ENCODE results near the gene MRPS18C.
A peak's percentile ranks its signal among the peaks of the same experiment; 100 is the strongest.
"Not testable (repeated sequence)": the region's sequence is repeated elsewhere in the genome, so short reads cannot be mapped to it uniquely, and the experiment has no call there.

MRPS18C gene

DNA sequence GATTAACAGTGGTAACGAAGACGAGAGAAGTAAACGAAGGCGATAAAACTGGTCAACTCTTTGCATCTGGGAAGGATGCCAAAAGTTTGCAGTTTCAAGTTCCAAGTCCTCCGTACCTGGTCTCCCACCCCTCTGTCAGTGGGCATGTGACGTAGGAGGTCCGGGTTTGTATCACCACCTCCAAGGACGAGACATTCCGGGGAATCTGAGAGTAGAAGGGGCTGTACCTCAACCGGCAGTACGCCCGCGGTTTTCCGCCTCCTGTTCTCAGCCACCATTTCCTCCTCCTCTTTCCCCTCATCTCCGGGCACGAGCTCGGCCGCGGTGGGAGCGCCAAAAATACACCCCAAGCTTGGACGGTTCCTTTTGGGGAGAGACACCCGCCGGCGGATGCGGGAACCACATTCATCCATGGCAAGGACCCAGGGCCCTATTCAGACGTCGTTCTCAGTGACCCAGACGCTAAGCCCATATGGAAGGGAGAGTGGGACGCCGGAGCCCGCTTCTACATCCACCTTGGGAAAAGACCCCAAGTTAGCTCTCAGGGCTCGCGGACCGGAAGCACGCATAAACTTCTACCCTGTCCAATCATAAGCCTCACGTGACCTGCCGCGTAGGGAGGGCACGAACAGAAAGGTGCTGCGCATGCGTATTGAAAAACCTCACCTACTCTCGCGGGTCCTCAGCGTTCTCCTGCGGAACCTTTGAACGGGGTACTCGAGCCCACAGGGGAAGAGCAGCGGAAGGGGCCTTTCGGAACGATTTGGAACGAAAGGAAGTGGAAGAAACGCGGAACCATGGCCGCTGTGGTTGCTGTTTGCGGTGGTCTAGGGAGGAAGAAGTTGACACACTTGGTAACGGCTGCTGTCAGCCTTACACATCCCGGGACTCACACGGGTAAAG lies at the start of gene MRPS18C, which contains the start of gene HELQ:
TSS of gene MRPS18C (plus strand) at position 778 of the 903 bp plus-strand sequence. CDS start at position 798, 20 bp downstream.
TSS of gene HELQ (minus strand) at position 543 of the 903 bp plus-strand sequence. CDS start at position 413, 130 bp downstream.
- peak; percentile 96 for DNase-seq

DNA sequence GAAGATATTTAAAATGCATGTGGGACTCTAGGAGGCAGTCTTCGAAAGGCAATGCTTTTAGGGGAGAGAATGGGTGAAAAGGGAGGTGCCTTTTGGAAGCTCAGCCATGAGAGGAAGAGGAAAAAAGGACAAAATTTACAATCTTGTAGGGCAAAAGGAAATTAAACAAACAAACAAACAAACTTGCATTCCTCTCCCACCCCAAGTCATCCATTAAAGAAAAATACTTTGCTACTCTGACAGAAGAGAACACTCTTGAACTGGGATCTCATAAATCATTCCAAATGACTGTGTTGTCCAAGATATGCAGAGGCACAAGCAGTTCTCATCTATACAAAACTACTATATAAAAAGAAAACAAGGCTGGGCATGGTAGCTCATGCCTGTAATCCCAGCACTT lies 47.0 kb upstream of the MRPS18C start:
- DNase-seq, result no peak

GRCh38 chr4:83413676-83414075 lies 42.2 kb upstream of the MRPS18C start:
- DNase-seq, result no peak

DNA sequence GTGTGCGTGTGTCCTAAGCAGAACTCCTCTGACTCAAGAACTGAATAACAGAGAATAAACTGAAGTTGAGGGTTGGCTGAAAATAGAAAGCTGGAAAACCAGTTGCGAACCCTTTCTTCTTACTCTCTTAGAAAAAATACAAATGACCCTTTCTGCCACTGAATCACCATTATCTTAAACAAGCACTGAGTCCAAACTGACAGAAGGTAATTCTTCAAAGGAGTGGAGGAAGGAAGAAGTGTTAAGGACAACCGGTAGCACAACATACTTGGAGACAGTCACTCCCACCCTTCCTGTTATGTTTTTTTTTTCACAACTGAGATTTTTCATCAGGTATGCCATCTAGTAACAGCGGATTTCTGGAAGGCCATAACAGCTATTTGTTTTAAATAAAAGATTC lies 38.3 kb upstream of the MRPS18C start:
- no peak for DNase-seq

DNA sequence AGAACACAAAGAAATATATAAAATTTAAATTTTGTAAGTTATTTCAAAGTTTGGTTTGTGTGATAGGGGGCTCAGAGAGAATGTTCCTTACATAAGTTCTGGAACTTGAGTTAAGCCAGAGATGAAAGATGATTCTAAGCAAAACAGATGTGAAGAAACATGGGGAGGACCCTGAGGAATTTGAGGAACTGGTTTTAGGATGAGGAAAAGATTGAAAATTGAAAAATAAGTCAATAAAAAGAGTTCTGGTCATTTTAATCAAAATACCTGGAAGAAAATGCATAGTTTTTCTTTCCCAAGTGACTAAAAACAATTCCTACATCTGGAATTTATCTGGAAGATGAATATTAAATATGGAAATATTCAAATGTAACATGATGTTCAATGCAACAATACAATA lies 37.6 kb upstream of the MRPS18C start:
- DNase-seq, result no peak

DNA sequence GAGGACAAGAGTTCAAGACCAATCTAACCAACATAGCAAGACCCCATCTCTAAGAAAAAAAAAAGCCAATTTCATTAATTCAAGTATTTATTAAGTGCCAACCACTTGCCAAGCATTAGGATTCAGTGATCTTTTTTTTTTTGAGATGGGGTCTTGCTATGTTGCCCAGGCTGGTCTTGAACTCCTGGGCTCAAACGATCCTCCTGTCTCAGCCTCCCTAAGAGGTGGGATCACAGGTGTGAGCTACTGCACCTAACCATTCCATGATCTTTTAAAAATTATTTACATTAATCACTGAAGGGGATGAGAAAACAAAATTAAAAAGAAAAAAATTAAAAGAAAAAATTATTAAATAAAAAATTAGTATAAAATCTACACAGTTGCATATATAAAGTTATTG lies 24.7 kb upstream of the MRPS18C start:
- no peak for DNase-seq

DNA sequence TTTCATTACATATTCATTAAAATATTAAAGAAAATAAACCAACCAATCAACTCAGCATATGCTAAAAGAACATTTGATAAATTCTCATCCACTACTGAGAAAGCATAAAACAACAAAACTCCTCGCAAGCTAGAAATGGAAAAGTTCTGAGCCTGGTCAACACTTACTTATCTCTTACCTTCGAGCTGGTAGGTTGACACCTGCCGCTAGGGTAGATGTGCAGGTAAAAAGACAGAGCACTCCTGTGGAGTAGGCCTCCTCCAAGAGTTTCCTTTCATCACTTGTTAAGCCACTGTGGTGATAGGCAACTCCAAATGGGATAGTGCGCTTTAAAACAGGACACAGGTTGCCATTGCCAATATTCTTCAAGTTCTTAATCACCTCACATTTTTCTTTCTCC lies 19.2 kb upstream of the MRPS18C start:
- DNase-seq, result no peak

DNA sequence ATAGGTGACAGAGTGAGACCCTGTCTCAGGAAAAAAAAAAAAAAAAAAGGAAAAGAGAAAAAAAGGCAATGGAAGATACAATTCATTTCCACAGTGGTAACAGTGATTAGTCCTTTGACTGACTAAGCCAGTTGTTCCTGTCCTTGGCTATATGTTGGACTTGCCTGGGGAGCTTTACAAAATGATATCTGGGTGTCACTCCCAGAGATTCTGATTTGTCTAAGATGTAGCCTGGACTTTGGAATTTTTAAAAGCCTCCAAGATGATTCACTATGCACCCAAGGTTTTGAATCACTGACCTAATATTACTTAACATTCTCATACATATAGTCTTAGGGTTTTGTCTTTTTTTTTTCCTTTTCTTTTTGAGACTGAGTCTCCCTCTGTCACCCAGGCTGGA lies 17.1 kb upstream of the MRPS18C start:
- DNase-seq, result no peak

- DNase-seq, result no peak
Observed at GRCh38 chr4:83440148-83440814, 15.6 kb upstream of the MRPS18C start.

GRCh38 chr4:83440899-83441298 lies 15.0 kb upstream of the MRPS18C start:
- no peak for DNase-seq

GRCh38 chr4:83449009-83449408 lies 6.8 kb upstream of the MRPS18C start:
- no peak for DNase-seq

DNA sequence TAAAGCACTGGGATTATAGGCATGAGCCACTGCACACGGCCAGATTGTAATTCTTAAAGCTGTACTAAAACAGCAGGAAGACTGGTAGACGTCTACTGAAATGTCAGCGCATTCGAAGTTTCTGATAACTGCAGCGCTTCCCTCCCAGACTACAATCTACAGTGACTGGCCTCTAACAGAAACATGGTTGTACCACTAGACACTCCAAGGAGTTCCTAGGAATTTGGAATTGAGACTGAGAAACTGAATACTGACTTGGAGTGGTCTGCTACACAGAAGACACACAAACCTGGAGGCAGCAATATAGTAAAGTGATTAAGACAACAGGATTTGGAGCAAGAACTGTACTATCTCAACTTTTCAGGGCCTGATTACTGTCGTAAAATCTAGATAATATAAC lies 1.2 kb upstream of the MRPS18C start:
- no peak for DNase-seq

DNA sequence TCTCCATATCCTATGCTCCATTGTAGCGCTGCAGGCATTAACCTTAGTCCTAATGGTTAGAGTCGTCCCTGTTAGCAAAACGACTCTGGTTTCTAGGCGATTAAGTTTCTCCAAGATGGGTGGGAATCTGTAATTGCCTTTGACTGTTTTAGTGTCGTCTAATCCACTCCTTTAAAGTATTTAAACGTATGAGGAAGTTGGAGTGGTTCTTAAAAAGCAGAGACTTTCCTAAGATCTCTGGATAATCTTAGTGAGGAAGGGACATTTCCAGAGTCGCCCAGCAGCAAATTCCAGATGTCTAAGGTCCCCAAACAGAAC lies 285 bp downstream of the MRPS18C start:
- no peak for DNase-seq

DNA sequence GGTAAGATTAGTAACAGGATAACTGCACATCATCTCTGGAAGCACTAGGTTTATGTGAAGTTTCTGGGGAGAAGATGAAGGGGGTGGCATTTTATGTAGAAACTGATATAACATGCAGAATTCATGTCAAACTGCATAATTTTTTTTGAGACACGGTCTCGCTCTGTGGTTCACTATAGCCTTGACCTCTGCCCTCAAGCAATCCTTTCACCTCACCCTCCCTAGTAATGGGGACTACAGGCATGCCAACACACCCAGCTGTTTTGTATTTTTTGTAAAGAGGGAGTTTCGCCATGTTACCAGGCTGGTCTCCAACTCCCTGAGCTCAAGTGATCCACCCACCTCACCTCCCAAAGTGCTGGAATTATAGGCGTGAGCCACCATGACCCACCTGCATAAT lies 17.6 kb downstream of the MRPS18C start:
- DNase-seq, result no peak

DNA sequence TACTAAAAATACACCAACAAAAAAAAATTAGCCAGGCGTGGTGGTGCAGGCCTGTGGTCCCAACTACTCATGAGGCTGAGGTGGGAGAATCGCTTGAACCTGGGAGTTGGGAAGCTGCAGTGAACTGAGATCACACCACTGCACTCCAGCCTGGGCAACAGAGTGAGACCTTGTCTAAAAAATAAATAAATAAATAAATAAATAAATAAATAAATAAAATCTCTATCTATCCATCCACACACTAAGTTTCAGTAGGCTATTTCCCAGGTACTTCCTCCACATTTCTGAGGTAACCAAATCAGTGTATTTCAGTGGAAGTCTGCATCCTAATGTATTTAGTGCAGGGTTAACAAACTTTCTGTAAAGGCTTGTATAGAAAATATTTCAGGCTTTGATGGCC lies 18.1 kb downstream of the MRPS18C start:
- no peak for DNase-seq

DNA sequence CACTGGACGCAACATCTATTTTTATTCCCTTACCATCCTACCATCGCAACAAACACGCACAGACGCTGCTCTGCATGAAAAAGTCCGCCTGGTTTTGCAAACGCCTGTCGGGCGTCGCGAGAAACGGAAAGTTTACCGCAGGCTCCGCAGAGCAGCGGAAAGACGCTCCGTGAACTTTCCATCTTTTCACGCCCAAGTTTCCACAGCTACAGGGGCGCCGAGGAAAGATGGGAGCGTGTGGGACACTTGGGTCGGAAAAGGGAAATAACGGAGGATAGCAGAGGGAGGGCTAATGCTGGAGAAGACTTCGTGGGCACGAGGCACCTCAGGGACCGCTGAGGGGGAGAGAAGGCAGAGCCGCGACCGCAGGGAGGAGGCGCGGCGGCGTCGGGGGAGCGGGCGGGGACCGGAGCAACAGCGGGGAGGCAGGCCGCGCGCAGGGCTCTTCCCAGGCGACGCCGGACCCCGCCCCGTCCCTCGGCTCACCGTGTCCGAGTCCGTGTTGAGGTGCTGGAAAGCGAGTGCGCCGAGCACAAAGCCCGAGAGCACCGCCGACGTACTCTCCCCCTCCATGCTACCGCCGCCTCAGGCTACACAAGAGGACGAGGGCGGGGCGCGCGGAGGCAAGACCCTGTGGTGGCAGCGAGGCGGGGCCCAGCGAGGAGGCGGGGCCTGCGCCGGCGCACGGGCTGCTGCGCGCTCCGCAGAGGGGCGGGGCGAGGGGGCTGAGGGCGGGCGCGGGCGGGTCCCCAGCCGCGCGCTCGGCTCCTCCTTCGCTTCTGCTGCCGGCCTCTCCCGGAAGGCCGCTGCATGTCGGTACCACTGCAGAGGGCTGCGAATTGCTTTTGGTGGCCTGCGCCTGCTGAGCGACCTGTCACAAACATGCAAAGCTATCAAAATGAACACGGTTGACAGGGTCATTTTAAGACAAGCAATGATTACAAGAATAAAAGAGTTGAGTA lies 28.9 kb downstream of the MRPS18C start, which contains the start of gene ABRAXAS1:
TSS of gene ABRAXAS1 (minus strand) at position 601 of the 962 bp plus-strand sequence. CDS start at position 573, 28 bp downstream.
- peak; percentile 96 for DNase-seq

- no peak for DNase-seq
Observed at GRCh38 chr4:83486457-83487129, 30.7 kb downstream of the MRPS18C start.

GRCh38 chr4:83489711-83490326 lies 34.0 kb downstream of the MRPS18C start:
- no peak for DNase-seq

DNA sequence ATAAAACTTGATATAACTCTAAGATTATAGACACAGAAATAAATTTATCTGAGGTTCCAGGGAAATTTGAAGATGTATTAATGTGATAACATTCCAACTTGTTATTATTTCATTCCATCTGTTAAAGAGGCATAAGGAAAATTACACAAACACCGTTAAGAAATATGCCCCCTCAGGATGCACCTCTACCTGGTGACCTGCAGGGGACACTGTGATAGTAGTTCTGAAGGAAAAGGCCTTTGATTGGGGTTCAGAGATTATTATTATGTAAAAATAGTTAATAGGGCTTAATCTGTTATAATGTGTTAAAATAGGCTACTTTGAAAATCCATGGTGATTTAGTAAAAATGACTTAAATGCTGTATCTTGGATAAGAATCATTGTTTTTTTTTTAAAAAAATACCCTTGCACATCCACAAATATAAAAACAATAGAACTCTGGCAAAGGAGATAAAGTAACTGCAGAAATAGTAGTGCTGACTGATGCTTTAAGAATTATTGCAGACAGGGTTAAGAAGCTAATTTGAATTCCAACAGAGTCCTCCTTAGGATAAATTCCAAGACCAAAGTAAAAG lies 35.1 kb downstream of the MRPS18C start:
- no peak for DNase-seq

GRCh38 chr4:83496085-83496917 lies 40.4 kb downstream of the MRPS18C start:
- not testable (repeated sequence) for DNase-seq

DNA sequence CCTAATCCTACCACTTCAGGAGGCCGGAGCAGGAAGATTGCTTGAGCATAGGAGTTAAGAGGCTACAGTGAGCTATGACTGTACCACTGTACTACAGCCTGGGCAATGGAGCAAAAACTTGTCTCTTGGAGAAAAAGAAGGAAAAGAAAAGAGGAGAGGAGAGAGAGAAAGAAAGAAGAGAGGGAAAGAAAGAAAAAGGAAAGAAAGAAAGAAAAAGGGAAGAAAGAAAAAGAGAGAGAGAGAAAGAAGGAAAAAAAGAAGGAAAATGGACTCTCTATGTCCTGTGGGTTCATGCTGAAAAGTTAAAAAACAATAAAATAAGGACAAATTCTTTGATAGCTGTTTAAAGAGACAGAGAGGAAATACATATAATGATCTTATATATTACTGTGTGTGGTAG lies 42.3 kb downstream of the MRPS18C start:
- DNase-seq, result no peak
